ENCODE measurements around the gene PARD6G. TPM values are rescaled to one million over a fixed set of nuclear protein-coding genes. Genes with fewer than 3 reads are reported as not detected.
"Not testable (repeated sequence)": the region's sequence is repeated elsewhere in the genome, so short reads cannot be mapped to it uniquely, and the experiment has no call there.

PARD6G gene
- total and polyA plus RNA-seq, 10 of the 15 experiments (the other 5 are each of a cell fraction or from before 2014, with no cell fraction given): 0.20 to 2.0 (median 0.60) TPM

GRCh38 chr18:80166240-80166639 lies 81.1 kb downstream of the PARD6G start (continued):
- TF ChIP-seq ELK1 (IDR thresholded peaks at IDR 0.05; ENCODE audit: low read depth, low read length): no peak

DNA sequence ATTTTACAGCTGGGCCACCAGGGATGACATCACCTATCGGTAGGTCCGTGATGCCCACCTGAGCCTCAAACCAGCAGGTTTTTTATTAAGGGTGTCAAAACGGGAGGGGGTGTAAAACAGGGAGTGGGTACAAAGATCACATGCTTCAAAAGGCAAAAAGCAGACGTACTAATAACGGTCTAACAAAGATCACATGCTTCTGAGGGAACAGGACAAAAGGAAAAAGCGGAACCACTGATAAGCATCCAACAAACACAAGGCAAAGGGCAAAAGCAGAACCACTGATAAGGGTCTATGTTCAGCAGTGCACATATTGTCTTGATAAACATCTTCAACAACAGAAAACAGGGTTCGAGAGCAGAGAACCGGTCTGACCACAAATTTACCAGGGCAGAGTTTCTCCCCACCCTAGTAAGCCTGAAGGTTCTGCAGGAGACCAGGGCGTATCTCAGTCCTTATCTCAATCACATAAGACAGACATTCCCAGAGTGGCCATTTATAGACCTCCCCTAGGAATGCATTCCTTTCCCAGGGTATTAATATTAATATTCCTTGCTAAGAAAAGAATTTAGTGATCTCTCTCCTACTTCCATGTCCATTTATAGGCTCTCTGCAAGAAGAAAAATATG lies 82.5 kb downstream of the PARD6G start:
- POLR2A ChIA-PET; H3K9me3 ChIP-seq (replicated peaks; ENCODE audit: control insufficient read depth, insufficient read depth, low read length); H3K4me3 ChIP-seq; H4K20me1 ChIP-seq (ENCODE audit: control insufficient read depth, insufficient read depth); H3K27ac ChIP-seq (ENCODE audit: control insufficient read depth, insufficient read depth); SMC1A ChIA-PET (ENCODE audit: uncharacterized antibody, unreplicated experiment); BruUV-seq (replicated peaks); H3K36me3 ChIP-seq (ENCODE audit: control insufficient read depth in 2 of 2, insufficient read depth in 2 of 2, low read length in 1 of 2); intact Hi-C loops (cut with micrococcal nuclease; ENCODE audit: unreplicated experiment); H2AFZ ChIP-seq (ENCODE audit: control insufficient read depth, low read depth, low read length); in situ Hi-C loops (cut with MboI); H3K4me2 ChIP-seq (ENCODE audit: control insufficient read depth, insufficient read depth); H3K27me3 ChIP-seq (replicated peaks in 1 of 2; ENCODE audit: control insufficient read depth in 2 of 2, insufficient read depth in 2 of 2, low read length in 1 of 2); H3K4me1 ChIP-seq (ENCODE audit: control insufficient read depth, insufficient read depth, low read length); RAD21 ChIA-PET (ENCODE audit: unreplicated experiment); H3K9ac ChIP-seq (ENCODE audit: control insufficient read depth, insufficient read depth, low read length); ATAC-seq; DNase-seq (ENCODE audit: low read depth, low spot score); FAIRE-seq; H3K79me2 ChIP-seq (ENCODE audit: control insufficient read depth, insufficient read depth, low read length): not testable (repeated sequence)
- WGBS (ENCODE audit: insufficient coverage, insufficient replicate concordance, low lambda C conversion rate, missing lambda C conversion rate): 47% methylated on average over 9 of the region's 9 CpGs
- CTCF ChIA-PET: interaction anchor here (1.8 kb wide), 1 partner anchor 92 kb away, joined by 9 read pairs; no protein-coding TSS in a partner anchor

- no peaks in the 10 kb centered on the region for H4K20me1 ChIP-seq (ENCODE audit: control insufficient read depth, insufficient read depth)
- no TSS peak for BruUV-seq (replicated peaks)
- H3K4me2 ChIP-seq (ENCODE audit: control insufficient read depth, insufficient read depth): no peak overlapping the region
- intact Hi-C loops (cut with micrococcal nuclease; ENCODE audit: unreplicated experiment) (no loop called here), in situ Hi-C loops (cut with MboI) (no loop called here)
- H2AFZ ChIP-seq (ENCODE audit: control insufficient read depth, low read depth, low read length): no peak overlapping the region
- no peak overlapping the region for H3K4me3 ChIP-seq
- RAD21 ChIA-PET (ENCODE audit: unreplicated experiment): interaction anchor here (1.2 to 1.3 kb wide), 2 partner anchors 8 to 94 kb away, joined by 3 to 6 read pairs; no protein-coding TSS in a partner anchor
- ATAC-seq: no peak
- TF ChIP-seq PBX3 (IDR thresholded peaks at IDR 0.05; ENCODE audit: insufficient replicate concordance, low read depth, low read length) (no peak), RELA (IDR thresholded peaks at IDR 0.05; ENCODE audit: borderline replicate concordance, partially characterized antibody) (no peak), STAT3 (IDR thresholded peaks at IDR 0.05; ENCODE audit: low read depth, low read length) (no peak), EED (IDR thresholded peaks at IDR 0.05; ENCODE audit: low read depth) (no peak), TCF3 (IDR thresholded peaks at IDR 0.05; ENCODE audit: borderline replicate concordance, insufficient read depth, low read depth, low read length) (no peak), MYB (IDR thresholded peaks at IDR 0.05; ENCODE audit: borderline replicate concordance, low read depth, low read length) (no peak), MTA2 (IDR thresholded peaks at IDR 0.05; ENCODE audit: low read depth) (no peak), IKZF1 (conservative IDR thresholded peaks at IDR 0.05) (no peak)
- TF ChIP-seq, protein P1, sequence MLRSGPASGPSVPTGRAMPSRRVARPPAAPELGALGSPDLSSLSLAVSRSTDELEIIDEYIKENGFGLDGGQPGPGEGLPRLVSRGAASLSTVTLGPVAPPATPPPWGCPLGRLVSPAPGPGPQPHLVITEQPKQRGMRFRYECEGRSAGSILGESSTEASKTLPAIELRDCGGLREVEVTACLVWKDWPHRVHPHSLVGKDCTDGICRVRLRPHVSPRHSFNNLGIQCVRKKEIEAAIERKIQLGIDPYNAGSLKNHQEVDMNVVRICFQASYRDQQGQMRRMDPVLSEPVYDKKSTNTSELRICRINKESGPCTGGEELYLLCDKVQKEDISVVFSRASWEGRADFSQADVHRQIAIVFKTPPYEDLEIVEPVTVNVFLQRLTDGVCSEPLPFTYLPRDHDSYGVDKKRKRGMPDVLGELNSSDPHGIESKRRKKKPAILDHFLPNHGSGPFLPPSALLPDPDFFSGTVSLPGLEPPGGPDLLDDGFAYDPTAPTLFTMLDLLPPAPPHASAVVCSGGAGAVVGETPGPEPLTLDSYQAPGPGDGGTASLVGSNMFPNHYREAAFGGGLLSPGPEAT (IDR thresholded peaks at IDR 0.05; ENCODE audit: low read depth): no peak
- POLR2A ChIA-PET: no interaction called here
- H3K9me3 ChIP-seq (replicated peaks; ENCODE audit: control insufficient read depth, insufficient read depth, low read length): peaks cover 3% of the 10 kb centered on the region; the same call in 2 of the 3 replicates
- CTCF ChIA-PET: no interaction called here
- 80% methylated on average over 7 of the region's 7 CpGs for whole genome bisulfite sequencing (ENCODE audit: insufficient coverage, insufficient replicate concordance, low lambda C conversion rate, missing lambda C conversion rate)
- SMC1A ChIA-PET (ENCODE audit: uncharacterized antibody, unreplicated experiment): no interaction called here
- no peak overlapping the region for H3K9ac ChIP-seq (ENCODE audit: control insufficient read depth, insufficient read depth, low read length)
- no peak overlapping the region for H3K27ac ChIP-seq (ENCODE audit: control insufficient read depth, insufficient read depth)
- FAIRE-seq: no peak
- no peaks in the 10 kb centered on the region for H3K4me1 ChIP-seq (ENCODE audit: control insufficient read depth, insufficient read depth, low read length)
- H3K79me2 ChIP-seq (ENCODE audit: control insufficient read depth, insufficient read depth, low read length): no peaks in the 10 kb centered on the region
- no peaks in the 10 kb centered on the region for H3K36me3 ChIP-seq (ENCODE audit: control insufficient read depth in 2 of 2, insufficient read depth in 2 of 2, low read length in 1 of 2)
- DNase-seq (ENCODE audit: low read depth, low spot score): no peak
- no peaks in the 10 kb centered on the region for H3K27me3 ChIP-seq (replicated peaks in 1 of 2; ENCODE audit: control insufficient read depth in 2 of 2, insufficient read depth in 2 of 2, low read length in 1 of 2)
Observed at GRCh38 chr18:80163183-80163582, 84.1 kb downstream of the PARD6G start.

Data from GM12878 (cell line).